Loucy (cell line): ENCODE results near the gene BAG1.

Experiments
- H2AFZ ChIP-seq: fragments of 200-600 bp; sonication (generic); 2 replicates; pipeline ENCODE4 v1.6.0; 2016; ENCODE audit warnings: antibody characterized with exemption, mild to moderate bottlenecking, low read length, moderate library complexity
- H3F3A ChIP-seq: fragments of 200-600 bp; 2 replicates; pipeline ENCODE4 v1.6.0; 2016; ENCODE audit warnings: antibody characterized with exemption, low read depth, mild to moderate bottlenecking
- H3K27me3 ChIP-seq: fragments of 200-600 bp; sonication (generic); 2 replicates; pipeline ENCODE4 v1.6.1; 2014; ENCODE audit warnings: low read length, mild to moderate bottlenecking; ENCODE audit not compliant: insufficient read depth, poor library complexity, severe bottlenecking
- H3K36me3 ChIP-seq: fragments of 200-600 bp; sonication (generic); 2 replicates; pipeline ENCODE4 v1.6.1; 2016; ENCODE audit warnings: low read length; ENCODE audit not compliant: insufficient read depth
- H3K4me1 ChIP-seq: fragments of 200-600 bp; sonication (generic); 2 replicates; pipeline ENCODE4 v1.5.1; 2014; ENCODE audit warnings: low read length, mild to moderate bottlenecking; ENCODE audit not compliant: insufficient read depth, poor library complexity, severe bottlenecking
- H3K4me2 ChIP-seq: fragments of 200-600 bp; sonication (generic); 2 replicates; pipeline ENCODE4 v1.6.0; 2014; ENCODE audit warnings: antibody characterized with exemption, low read length, low read depth, mild to moderate bottlenecking; ENCODE audit not compliant: poor library complexity, severe bottlenecking
- H3K4me3 ChIP-seq: fragments of 200-600 bp; sonication (generic); 2 replicates; pipeline ENCODE4 v1.5.1; 2014; ENCODE audit warnings: low read length, mild to moderate bottlenecking, mixed read lengths; ENCODE audit not compliant: poor library complexity, severe bottlenecking
- H3K79me2 ChIP-seq: fragments of 200-600 bp; sonication (generic); 2 replicates; pipeline ENCODE4 v1.6.1; 2014; ENCODE audit warnings: low read length; ENCODE audit not compliant: insufficient read depth
- H3K9ac ChIP-seq: fragments of 200-600 bp; sonication (generic); 2 replicates; pipeline ENCODE4 v1.6.0; 2014; ENCODE audit warnings: mild to moderate bottlenecking, low read depth, low read length, moderate library complexity; ENCODE audit not compliant: poor library complexity, severe bottlenecking
- H3K9me2 ChIP-seq: fragments of 200-600 bp; sonication (generic); replicated peaks from 2 replicates; pipeline ENCODE4 v1.6.1; 2016; ENCODE audit warnings: low read depth, low read length, mixed read lengths
- H3K9me3 ChIP-seq: fragments of 200-600 bp; sonication (generic); 2 replicates; pipeline ENCODE4 v1.6.1; 2014; ENCODE audit warnings: mild to moderate bottlenecking, antibody characterized with exemption, low read length, low read depth; ENCODE audit not compliant: insufficient read depth
- H4K20me1 ChIP-seq: fragments of 200-600 bp; sonication (generic); 2 replicates; pipeline ENCODE4 v1.6.0; 2014; ENCODE audit warnings: antibody characterized with exemption, low read length, mild to moderate bottlenecking; ENCODE audit not compliant: insufficient read depth, poor library complexity, severe bottlenecking
- CTCF ChIP-seq: fragments of 200-600 bp; sonication (generic); conservative IDR thresholded peaks from 2 replicates; pipeline ENCODE4 v1.5.1; 2014; ENCODE audit warnings: mild to moderate bottlenecking, antibody characterized with exemption, low read length
- EZH2phosphoT487 ChIP-seq: fragments of 200-600 bp; IDR thresholded peaks from 2 replicates; pipeline ENCODE4 v1.6.1; 2018; ENCODE audit warnings: antibody characterized with exemption, mild to moderate bottlenecking, moderate library complexity, borderline replicate concordance

Gene BAG1

GRCh38 chr9:33257276-33257675 is 7.2 kb downstream of the BAG1 start:
- Histone ChIP-seq H3K79me2 (peaks cover 58% of the 10 kb centered on the region), H3K9me3 (no peaks in the 10 kb centered on the region), H3K4me1 (peaks cover 32% of the 10 kb centered on the region), H3F3A (no peaks in the 10 kb centered on the region), H2AFZ (no peak overlapping the region), H4K20me1 (peaks cover 39% of the 10 kb centered on the region), H3K4me2 (no peak overlapping the region), H3K27me3 (no peaks in the 10 kb centered on the region), H3K9me2 (no peaks in the 10 kb centered on the region), H3K4me3 (no peak overlapping the region), H3K36me3 (peaks cover 88% of the 10 kb centered on the region), H3K9ac (no peak overlapping the region)
- TF ChIP-seq CTCF (no peak), EZH2phosphoT487 (no peak)

GRCh38 chr9:33256236-33256635 is 8.3 kb downstream of the BAG1 start:
- Histone ChIP-seq H3K4me1 (peaks cover 24% of the 10 kb centered on the region), H3K9ac (no peak overlapping the region), H2AFZ (no peak overlapping the region), H3K4me2 (no peak overlapping the region), H3K79me2 (peaks cover 47% of the 10 kb centered on the region), H3K27me3 (no peaks in the 10 kb centered on the region), H4K20me1 (peaks cover 30% of the 10 kb centered on the region), H3F3A (no peaks in the 10 kb centered on the region), H3K36me3 (peaks cover 82% of the 10 kb centered on the region), H3K9me2 (no peaks in the 10 kb centered on the region), H3K9me3 (no peaks in the 10 kb centered on the region), H3K4me3 (no peak overlapping the region)
- TF ChIP-seq EZH2phosphoT487 (no peak), CTCF (no peak)

GRCh38 chr9:33255471-33255870 is 9.0 kb downstream of the BAG1 start:
- Histone ChIP-seq H3K27me3 (no peaks in the 10 kb centered on the region), H3K4me1 (peaks cover 17% of the 10 kb centered on the region), H3K79me2 (peaks cover 40% of the 10 kb centered on the region), H2AFZ (no peak overlapping the region), H3K9me3 (no peaks in the 10 kb centered on the region), H3K4me2 (no peak overlapping the region), H3K36me3 (peaks cover 74% of the 10 kb centered on the region), H4K20me1 (peaks cover 28% of the 10 kb centered on the region), H3F3A (no peaks in the 10 kb centered on the region), H3K9ac (no peak overlapping the region), H3K4me3 (no peak overlapping the region), H3K9me2 (no peaks in the 10 kb centered on the region)
- TF ChIP-seq CTCF (no peak), EZH2phosphoT487 (no peak)
